GM18858 (cell line): ENCODE data around the gene OTUD3.
"Not testable (repeated sequence)": the region's sequence is repeated elsewhere in the genome, so short reads cannot be mapped to it uniquely, and the experiment has no call there.

Experiments
- ATAC-seq: cut with Tn5 transposase; IDR thresholded peaks from one replicate; pipeline ENCODE4 v1.9.1; 2021; ENCODE audit not compliant: unreplicated experiment

Gene OTUD3, protein sequence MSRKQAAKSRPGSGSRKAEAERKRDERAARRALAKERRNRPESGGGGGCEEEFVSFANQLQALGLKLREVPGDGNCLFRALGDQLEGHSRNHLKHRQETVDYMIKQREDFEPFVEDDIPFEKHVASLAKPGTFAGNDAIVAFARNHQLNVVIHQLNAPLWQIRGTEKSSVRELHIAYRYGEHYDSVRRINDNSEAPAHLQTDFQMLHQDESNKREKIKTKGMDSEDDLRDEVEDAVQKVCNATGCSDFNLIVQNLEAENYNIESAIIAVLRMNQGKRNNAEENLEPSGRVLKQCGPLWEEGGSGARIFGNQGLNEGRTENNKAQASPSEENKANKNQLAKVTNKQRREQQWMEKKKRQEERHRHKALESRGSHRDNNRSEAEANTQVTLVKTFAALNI

DNA sequence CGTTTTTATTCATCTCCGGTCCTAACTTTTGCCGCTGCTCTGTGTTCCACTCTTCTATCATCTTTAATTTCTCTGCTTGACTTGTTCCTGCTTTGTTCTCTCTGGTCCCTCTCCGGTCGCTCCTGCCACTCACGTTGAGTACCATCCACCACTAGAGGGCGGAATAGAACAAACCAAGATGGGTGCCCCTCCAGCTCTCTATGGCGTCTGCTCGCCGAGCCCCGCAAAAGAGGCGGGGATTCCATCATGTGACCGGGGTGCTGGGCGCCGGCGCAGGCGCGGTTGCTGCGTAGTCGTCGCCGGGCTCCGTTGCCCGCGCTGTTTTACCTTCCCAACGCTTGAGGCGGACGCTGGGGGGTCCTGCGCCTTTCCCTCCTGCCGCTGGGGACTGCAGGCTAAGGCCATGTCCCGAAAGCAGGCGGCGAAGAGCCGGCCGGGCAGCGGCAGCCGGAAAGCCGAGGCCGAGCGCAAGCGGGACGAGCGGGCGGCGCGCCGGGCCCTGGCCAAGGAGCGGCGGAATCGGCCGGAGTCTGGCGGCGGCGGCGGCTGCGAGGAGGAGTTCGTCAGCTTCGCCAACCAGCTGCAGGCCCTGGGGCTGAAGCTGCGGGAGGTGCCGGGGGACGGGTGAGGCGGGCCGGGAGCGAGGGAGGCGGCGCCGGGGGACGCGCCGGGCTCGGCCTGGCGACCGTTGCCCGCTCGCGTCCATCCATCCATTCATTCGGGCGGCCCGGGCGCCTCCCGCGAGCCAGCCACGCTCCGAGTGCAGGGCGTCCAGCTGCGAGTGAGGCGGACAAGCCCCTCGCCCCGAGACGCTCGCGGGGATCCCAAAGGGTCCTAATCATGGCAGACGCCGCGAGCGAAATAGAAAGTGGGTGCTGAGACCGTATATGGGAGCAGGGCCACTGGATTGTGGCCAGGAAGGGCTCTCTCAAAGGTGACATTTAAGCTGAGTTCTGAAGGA lies at the start of gene OTUD3:
OTUD3 (plus strand) TSS at position 285 of the 961 bp plus-strand sequence; CDS start at position 404, 119 bp downstream.
- peak; percentile 84 for ATAC-seq

DNA sequence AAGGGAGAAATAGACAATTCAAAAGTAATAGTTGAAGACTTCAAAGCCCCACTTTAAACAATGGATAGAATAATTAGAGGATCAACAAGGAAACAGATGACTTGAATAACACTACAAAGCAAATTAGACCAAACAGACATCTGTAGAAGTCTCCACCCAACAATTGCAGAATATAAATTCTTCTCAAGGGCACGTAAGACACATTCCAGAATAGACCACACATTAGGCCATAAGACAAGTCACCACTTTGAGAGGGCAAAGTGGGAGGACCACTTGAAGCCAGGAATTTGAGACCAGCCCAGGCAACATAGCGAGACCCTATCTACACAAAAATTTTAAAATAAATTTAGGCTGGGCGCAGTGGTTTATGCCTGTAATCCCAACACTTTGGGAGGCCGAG lies 46.6 kb upstream of the OTUD3 start:
- no peak for ATAC-seq

DNA sequence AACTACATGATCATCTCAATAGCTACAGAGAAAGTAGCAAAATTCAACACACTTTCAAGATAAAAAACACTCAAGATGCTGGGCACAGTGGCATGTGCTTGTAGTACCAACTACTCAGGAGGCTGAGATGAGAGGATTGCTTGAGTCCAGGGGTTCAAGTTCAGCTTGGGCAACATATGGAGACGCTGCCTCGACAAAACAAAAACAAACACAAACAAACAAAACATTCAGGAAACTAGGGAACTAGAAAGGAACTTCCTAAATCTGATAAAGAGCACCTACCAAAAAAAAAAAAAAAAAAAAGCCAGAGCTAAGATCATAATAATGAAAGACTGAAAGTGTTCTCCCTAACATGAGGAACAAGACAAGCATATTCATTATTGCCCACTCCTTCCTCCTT lies 44.3 kb upstream of the OTUD3 start:
- no peak for ATAC-seq

DNA sequence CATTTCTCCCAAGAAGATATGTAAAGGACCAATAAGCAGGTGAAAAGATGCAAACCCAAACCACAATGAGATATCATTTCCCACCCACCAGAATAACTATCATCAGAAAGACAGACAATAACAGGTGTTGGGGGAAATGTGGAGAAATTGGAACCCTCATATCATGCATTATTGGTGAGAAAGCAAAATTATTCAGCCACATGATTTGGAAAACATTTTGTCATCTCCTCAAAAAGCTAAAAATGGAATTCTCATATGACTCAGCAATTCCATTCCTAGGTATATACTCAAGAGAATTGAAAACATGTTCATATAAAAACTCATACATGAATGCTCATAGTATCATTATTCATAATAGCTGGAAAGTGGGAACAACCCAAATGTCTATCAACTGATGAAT lies 42.0 kb upstream of the OTUD3 start:
- ATAC-seq, result no peak

DNA sequence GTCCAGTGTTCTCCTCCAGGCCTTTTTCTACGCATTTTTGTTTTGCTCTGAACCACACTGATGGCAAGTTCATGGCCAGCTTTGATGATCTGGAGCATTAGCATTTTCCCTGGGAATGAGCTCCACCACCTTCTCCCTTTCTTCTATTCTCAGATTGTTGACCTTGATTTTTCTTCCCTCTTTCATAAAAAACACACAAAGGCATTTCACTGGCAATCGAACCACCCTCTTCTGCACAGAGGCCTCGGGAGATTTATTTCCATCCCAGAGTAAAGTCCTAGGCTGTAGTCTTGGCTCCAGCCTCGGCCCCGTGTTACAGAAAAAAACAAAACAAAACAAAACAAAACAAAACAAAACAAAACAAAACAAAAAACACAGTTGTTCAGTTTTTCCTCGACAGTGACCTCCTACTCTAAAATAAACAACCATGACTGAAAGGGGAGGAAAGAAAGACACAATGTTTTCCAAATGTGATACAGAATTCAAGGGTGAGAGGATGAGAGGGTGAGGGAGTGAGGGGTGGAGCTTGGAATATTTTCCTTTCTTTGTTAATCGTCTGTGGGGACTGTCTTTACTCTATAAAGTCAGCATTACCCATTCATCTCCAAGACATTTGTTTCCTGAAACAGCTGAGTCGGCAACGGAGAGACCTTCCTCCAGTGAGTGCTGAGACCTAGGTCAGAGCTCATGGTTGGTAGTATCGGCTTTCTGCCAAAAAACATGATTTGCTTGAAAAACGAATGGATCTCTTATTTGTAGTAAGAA lies 37.3 kb upstream of the OTUD3 start:
- ATAC-seq, result no peak

DNA sequence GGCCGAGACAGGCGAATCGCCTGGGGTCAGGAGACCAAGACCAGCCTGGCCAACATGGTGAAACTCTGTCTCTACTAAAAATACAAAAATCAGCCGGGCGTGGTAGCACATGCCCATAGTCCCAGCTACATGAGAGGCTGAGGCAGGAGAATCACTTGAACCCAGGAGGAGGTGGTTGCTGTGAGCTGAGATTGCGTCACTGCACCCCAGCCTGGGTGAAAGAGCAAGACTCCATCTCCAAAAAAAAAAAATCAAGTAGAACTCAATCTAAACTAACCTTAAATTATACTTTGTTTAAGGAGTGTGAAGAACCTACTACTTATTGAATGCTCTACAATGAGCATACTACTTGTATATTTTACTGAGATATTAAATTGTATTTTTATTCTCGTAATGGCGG lies 36.6 kb upstream of the OTUD3 start:
- no peak for ATAC-seq

DNA sequence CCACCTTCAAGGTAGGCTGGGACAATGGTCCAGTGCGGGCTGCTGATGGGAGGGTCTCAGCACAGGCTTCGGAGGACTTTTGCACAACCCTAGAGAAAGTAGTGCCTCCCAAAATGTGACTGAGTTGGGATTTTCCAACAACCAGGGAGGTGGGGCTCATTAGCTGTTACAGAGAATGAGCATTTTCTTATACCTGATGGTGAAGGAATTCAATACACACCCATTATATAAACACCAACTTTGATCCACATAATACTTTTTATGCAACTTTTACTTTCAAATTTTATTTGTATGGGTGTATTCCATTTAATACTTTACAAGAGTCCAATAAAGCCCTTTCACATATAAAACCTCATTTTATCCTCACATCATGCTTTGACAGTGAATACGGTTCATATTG lies 35.9 kb upstream of the OTUD3 start:
- no peak for ATAC-seq

DNA sequence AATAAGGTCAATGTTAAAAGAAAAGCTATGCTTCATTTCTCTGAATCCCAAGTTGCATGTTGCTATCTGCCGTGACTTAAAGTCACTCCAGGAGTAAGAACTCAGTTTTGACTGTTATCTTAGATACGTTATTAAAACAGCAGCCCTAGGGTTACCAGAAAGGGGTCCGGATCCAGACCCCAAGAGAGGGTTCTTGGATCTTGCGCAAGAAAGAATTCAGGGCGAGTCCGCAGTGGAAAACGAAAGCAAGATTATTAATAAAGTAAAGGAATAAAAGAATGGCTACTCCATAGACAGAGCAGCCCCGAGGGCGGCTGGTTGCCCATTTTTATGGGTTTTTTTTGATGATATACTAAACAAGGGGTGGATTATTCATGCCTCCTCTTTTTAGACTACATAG lies 34.9 kb upstream of the OTUD3 start:
- ATAC-seq, result not testable (repeated sequence)

DNA sequence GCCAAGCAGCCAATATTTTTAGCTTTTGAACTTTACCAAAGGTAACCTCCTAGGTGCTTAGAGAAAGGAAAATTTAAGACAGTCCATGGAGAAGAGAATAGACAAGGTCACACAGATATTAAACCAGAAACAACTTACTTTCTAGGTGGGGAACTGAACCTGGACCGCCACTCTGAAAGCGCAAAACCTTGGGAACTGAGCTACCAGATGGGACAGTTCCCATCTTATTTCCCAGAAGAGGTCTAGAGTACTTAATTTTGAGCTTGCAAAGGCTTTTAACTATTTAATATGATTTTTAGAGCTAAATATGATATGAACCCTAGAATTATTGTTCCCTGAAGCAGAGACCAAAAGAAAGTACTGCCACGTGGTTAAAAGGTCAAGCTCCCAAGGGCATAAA lies 32.9 kb upstream of the OTUD3 start:
- ATAC-seq, result not testable (repeated sequence)

DNA sequence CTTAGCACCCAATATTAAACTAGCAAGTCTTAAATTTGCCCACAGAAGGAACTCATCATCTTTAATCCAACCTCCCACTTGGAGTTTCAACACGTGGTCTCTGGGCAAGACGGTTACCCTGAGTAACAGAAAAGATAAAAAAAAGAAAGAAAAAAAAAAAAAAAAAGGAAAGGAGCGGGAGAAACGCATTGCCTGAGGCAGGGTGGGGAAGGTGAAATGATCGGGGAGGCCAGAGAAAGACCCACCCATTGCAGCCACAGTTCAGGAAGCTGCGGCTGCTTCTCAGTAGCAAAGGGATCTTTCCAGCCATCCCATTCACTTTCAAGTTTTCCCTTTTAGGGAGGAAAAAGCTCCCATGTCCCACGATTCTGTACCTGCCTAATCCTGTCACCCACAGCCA lies 32.0 kb upstream of the OTUD3 start:
- ATAC-seq, result no peak

DNA sequence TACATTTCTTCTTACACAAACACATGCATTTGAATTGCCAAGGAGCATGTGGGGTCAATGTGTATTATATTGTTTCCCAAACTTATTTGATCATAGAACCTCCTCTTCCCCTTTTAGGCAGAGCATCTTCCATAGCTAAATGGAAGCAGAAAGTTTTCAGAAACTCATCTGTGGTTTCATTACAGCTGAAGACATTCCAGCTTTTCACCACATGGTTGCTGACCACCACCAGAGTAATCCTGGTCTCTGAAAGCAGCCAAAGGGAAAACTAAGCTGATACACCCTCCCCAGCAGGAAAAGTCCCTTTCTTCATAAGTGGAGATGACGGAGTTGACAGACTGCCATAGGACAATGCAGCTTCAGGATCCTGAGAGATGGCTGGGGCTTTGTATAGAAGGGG lies 30.2 kb upstream of the OTUD3 start:
- no peak for ATAC-seq

DNA sequence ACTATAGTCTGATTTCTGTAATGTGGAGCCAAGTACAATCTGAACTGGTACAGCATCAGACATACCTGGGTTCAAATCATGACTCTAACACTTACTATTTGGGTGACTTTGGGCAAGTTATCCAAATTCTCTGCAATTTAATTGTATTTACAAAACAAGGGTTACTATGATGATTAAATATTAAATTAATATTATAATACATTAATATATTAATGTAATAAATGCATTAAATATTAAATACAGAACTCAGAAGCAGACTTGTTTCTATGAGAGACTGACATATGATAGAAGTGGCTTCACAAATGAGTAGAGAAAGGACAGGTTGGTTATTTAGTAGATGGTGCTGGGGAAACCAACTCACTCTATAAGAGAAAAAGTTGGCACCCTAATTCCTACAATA lies 27.3 kb upstream of the OTUD3 start:
- no peak for ATAC-seq

DNA sequence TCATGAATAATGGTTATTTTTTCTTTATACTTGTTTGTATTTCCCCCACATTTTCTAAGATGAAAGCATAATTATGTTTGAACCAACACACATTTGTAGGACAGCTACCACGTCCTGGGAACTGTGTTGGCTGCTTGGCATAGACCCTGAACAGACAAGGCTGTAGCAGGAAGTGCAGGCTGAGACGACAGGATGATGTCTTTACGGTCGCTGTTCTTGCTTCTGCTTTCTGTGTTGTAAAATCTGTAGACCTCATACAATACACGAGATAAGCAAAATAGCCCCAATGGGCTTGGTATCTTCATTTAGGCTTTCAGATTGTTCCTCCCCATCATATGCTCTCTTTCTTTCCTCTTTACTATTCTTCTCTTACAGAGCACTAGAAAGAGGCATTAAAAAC lies 23.3 kb upstream of the OTUD3 start:
- ATAC-seq, result no peak

DNA sequence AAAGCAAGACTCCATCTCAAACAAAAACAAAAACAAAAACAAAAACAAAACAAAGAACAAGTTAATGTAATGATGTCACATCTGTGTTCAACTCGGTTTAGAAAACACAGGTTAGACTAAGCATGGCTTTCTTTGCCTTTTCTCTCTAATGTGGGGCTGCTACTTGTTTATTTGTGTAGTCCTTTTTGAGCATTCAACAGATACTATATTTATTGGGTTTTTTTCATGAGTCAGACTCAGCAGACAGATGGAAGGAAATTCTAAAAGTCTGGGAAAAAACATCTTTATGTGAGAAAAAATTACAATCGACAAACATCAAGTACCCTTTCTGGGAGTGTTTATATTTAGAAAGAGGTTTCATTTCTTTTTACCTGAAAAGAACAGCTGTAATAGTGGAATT lies 22.3 kb upstream of the OTUD3 start:
- ATAC-seq, result no peak

DNA sequence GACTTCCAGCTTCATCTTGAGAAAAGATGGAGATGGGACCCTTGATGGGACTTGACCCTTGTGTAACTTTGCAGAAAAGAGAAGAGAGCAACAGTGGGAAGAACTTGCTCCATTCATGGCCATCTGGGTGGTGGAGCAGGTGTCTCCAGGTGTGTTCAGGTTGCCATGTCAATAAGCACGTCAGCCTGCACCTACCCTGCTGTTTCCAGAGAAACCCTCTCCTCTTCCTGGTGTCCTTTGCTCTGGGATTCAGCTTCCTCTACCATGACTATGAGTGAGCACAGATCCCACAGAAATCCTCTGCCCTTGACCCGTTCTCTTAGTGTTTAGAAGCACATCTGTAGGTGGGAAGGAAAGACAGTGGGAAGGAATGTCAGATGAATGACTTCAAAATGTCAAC lies 21.8 kb upstream of the OTUD3 start:
- no peak for ATAC-seq

DNA sequence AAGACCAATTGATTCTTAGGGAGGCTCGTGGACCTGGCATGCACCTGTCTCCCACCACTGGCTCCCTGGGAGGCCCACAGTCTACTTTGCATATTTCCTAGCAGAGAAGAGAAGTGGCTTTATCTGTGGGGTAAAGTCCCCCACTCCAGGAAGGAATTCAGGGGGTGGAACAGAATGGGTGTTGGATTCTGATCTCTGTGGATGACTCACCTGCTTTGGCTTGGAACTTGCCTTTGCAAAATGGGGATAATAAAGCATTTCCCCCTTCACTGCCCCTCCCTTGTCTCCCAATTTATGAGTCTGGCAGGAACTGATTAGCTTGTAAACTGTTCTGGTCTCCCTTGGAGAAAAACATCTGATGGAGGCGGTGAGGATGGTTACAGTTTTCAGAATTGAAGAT lies 21.2 kb upstream of the OTUD3 start:
- ATAC-seq, result no peak

DNA sequence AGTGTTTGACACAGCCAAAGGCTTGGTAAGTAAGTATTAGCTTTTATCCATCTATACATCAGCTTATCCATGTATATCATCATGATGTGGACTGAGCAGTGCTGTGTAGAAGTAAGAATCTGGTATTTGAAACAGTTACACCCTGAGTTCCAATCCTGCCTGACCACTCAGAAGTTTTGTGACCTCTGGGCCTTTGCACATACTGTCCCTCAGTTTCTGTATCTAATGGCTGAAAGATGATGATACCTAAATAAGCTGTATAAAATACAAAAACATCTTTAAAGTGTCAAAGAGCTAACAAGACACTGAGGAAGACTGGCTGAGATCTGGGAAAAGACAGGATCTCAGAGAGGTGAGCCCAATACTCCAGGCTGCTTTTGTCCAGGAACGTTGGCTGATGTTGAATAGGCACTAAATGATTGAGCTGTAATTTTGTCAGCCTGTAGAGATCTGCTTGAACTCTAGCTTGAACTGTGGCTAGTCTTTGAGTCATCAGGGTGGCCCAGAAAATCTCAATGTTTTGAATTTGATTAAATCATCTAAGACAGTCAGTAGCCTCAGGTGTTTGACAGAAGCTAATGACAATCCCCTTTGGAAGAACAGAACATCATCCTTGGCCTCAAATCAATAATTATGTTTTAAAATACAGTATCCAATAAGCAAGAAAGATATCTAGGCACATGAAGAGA lies 20.2 kb upstream of the OTUD3 start:
- no peak for ATAC-seq

DNA sequence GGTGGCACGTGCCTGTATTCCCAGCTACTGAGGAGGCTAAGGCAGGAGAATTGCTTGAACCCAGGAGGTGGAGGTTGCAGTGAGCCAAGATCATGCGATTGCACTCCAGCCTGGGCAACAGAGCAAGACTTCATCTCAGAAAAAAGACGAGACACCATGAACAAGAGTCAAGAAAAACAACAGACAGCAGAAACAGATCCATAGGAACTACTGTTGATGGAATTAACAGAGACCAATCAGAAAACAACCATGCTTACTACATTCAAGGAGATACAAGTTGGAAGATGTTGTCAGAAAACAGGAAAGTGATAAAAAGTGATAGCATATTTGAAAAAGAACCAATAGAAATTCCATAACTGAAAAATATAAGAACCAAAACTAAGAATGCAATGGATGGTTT lies 19.3 kb upstream of the OTUD3 start:
- no peak for ATAC-seq

DNA sequence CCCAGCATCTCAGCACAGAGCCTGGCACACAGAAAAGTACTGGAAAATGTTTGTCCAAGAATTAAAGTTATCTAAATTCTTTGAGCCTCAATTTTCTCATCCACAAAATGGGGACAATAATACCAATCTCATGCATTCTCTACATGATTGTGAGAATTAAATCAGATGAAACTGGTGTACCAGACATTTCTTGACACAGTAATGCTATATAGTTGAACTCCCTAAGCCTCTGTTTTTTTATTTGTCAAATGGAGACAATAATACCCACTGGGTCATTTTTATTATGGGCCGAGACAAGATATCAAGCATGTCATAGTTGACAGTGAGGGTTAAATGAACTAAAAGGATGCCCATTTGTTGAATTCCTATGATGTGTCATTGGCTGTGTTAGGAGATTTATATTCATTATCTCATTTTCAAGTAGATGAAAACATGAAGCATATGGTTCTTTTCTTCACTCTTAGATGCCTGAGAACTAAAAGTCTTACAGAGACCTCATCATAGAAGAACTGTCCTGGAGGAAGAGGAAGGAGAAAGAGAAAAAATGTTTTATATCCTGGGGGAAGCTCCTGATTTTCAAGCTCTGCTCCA lies 17.5 kb upstream of the OTUD3 start:
- no peak for ATAC-seq

DNA sequence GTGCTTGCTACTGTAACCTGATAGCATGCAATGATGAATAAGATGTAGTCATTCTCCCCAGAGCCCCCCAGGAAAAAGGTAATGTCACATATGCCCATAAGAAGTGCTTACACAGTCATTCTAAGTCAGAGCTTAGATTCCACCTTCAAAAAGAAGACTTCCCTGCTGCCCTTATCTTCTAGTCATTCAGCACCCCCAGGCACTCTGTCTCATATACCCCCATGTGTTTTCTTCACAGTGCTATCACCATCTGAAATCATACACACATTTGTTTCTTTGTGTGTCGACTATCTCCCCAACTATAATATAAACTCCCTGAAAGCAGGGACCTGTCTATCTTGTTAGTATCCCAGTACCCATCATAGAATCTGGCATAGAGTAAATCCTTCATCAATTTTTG lies 16.2 kb upstream of the OTUD3 start:
- ATAC-seq, result no peak
